KBM-7 (cell line): ENCODE data around the gene TMEM59L.

Source experiments
- DNase-seq: peaks from one replicate; pipeline ENCODE4 v3.0.0-alpha.2; 2015
- in situ Hi-C: fragments of 300-500 bp; cut with MboI; formaldehyde crosslinking; loops from 2 replicates; pipeline ENCODE4 v1.14.3; 2020; ENCODE audit warnings: low sequenced_read_pairs, low pct_unique_long_range_greater_than_20kb, mixed read lengths

TMEM59L gene

GRCh38 chr19:18668252-18668631, 55.6 kb downstream of the TMEM59L start:
- in situ Hi-C loops = no loop called here

GRCh38 chr19:18668744-18669523, 56.3 kb downstream of the TMEM59L start:
- in situ Hi-C loops = no loop called here
- DNase-seq = no peak

More at GRCh38 chr19:18668252-18668631, 55.6 kb downstream of the TMEM59L start:
- DNase-seq = no peak

- in situ Hi-C loops = no loop called here
- DNase-seq = no peak
These were observed 56.8 kb downstream of the TMEM59L start for GRCh38 chr19:18669524-18669817.

GRCh38 chr19:18669883-18670282, 57.2 kb downstream of the TMEM59L start:
- in situ Hi-C loops = no loop called here
- no peak for DNase-seq

DNA sequence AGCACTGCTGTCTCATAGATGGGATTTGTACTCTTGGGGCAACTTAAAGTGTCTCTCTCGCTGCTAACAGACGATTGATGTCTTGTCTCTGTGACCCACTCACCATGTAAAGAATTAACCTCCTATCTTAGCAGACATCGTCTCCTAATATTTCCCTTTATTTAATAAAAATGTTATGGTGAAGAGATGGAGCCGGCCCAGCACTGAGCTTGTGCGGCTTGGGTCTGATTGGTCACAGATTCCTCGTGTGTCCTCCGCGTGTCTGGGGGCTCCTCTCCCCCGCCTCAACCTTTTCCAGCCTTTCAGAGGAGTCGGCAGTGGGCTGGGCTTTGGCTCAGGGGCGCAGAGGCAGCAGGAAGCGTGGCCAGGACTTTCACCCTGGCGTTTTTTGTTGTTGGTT, 57.6 kb downstream of the TMEM59L start:
- in situ Hi-C loops = no loop called here
- DNase-seq = no peak
